DOHH2 (cell line): Measurements from ENCODE around the gene RPL7L1.

ENCODE experiments used
- H3F3A ChIP-seq: fragments of 200-600 bp; sonication (generic), shearing (Covaris generic); 2 replicates; pipeline ENCODE4 v1.6.0; 2016; ENCODE audit warnings: antibody characterized with exemption, mild to moderate bottlenecking; ENCODE audit not compliant: control insufficient read depth, insufficient read depth
- H3K27ac ChIP-seq: fragments of 200-600 bp; sonication (generic); 2 replicates; pipeline ENCODE4 v1.5.1; 2014; ENCODE audit warnings: low read depth, mild to moderate bottlenecking, low read length, moderate library complexity
- H3K27me3 ChIP-seq: fragments of 200-600 bp; sonication (generic); 2 replicates; pipeline ENCODE4 v1.6.1; 2014; ENCODE audit warnings: mild to moderate bottlenecking, low read length, mixed read lengths; ENCODE audit not compliant: control insufficient read depth
- H3K36me3 ChIP-seq: fragments of 200-600 bp; sonication (generic); 2 replicates; pipeline ENCODE4 v1.6.1; 2014; ENCODE audit warnings: mild to moderate bottlenecking, low read length, moderate library complexity, mixed read lengths; ENCODE audit not compliant: control insufficient read depth
- H3K4me1 ChIP-seq: fragments of 200-600 bp; sonication (generic); 2 replicates; pipeline ENCODE4 v1.6.1; 2014; ENCODE audit warnings: mild to moderate bottlenecking, low read length, mixed read lengths; ENCODE audit not compliant: control insufficient read depth
- H3K4me2 ChIP-seq: fragments of 200-600 bp; sonication (generic); 2 replicates; pipeline ENCODE4 v1.6.0; 2014; ENCODE audit warnings: mild to moderate bottlenecking, low read length, moderate library complexity
- H3K4me3 ChIP-seq: fragments of 200-600 bp; sonication (generic); 2 replicates; pipeline ENCODE4 v1.5.1; 2014; ENCODE audit warnings: mild to moderate bottlenecking, low read length, mixed read lengths
- H3K79me2 ChIP-seq: fragments of 200-600 bp; sonication (generic); 2 replicates; pipeline ENCODE4 v1.6.1; 2014; ENCODE audit warnings: mild to moderate bottlenecking, low read length, mixed read lengths; ENCODE audit not compliant: control insufficient read depth
- H3K9me2 ChIP-seq: fragments of 200-600 bp; sonication (generic); replicated peaks from 2 replicates; pipeline ENCODE4 v1.6.1; 2014; ENCODE audit warnings: mild to moderate bottlenecking, low read length, mixed read lengths; ENCODE audit not compliant: control insufficient read depth
- H3K9me3 ChIP-seq: fragments of 200-600 bp; sonication (generic); 2 replicates; pipeline ENCODE4 v1.6.1; 2014; ENCODE audit warnings: antibody characterized with exemption, low read length, mixed read lengths; ENCODE audit not compliant: control insufficient read depth, insufficient read depth
- H4K20me1 ChIP-seq: fragments of 200-600 bp; sonication (generic); 2 replicates; pipeline ENCODE4 v1.6.0; 2014; ENCODE audit warnings: low read depth, mild to moderate bottlenecking, antibody characterized with exemption, low read length, moderate library complexity; ENCODE audit not compliant: control insufficient read depth, insufficient read depth
- CTCF ChIP-seq: fragments of 200-600 bp; sonication (generic); IDR thresholded peaks from one replicate; pipeline ENCODE4 v1.5.1; 2014; ENCODE audit warnings: antibody characterized with exemption, mild to moderate bottlenecking, low read depth, low read length; ENCODE audit not compliant: poor library complexity, severe bottlenecking
- EZH2phosphoT487 ChIP-seq: fragments of 200-600 bp; sonication (generic); IDR thresholded peaks from 2 replicates; pipeline ENCODE4 v1.6.1; 2017; ENCODE audit warnings: borderline replicate concordance, mild to moderate bottlenecking, antibody characterized with exemption, low read length, moderate library complexity, mixed read lengths

Gene RPL7L1

DNA sequence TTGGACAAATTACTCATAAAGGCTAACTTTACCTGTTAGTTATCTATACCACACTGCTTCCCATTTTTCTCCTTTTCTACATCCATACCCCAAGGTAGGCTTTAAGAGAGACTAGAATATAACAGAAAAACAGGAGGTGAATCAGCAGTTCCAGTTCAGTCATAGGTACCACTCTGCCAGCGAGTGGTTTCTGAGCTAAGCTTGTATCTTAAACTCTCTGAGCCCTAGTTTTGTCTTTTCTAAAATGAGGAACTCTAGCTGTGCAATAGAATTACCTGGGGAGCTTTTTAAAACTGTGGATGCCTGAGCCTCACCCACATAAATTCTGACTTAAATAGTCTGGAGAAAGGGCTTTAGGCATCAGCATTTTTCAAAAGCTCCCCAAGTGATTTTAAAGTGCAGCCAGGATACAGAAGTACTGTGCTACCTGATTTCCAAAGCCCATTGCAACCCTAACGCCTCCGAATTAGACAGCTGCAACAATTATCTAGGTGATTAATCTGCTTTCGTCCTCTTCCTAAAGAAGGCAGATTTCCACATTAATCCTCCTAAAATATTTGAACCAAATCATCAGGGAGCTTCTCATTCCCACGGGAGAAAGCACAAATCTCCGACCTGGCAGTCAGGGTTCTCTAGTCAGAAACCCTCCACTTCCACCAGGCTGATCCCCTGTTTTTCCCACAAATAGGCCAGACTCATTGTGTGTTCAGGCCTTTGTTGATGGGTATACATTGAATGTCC, 37.4 kb upstream of the RPL7L1 start:
- Histone ChIP-seq H3K4me3 (no peak overlapping the region), H3K4me2 (no peak overlapping the region), H3K27me3 (no peaks in the 10 kb centered on the region), H3F3A (peaks cover 3% of the 10 kb centered on the region; the same call in 1 of the 2 replicates), H3K36me3 (no peaks in the 10 kb centered on the region; the same call in 1 of the 2 replicates), H3K27ac (no peak overlapping the region), H3K4me1 (no peaks in the 10 kb centered on the region), H3K79me2 (no peaks in the 10 kb centered on the region), H3K9me2 (no peaks in the 10 kb centered on the region), H4K20me1 (0 out of 2 replicates have a peak, but pooled peaks cover 3% of the 10 kb centered on the region), H3K9me3 (no peaks in the 10 kb centered on the region)
- no peak for TF ChIP-seq EZH2phosphoT487
- no peak for TF ChIP-seq CTCF

- H4K20me1 ChIP-seq: 0 out of 2 replicates have a peak, but pooled peaks cover 3% of the 10 kb centered on the region
- no peaks in the 10 kb centered on the region for H3K4me1 ChIP-seq
- H3K4me3 ChIP-seq: no peak overlapping the region
- no peaks in the 10 kb centered on the region; the same call in 1 of the 2 replicates for H3K36me3 ChIP-seq
- TF ChIP-seq EZH2phosphoT487 (no peak), CTCF (no peak)
- no peak overlapping the region for H3K27ac ChIP-seq
- no peaks in the 10 kb centered on the region for H3K27me3 ChIP-seq
- H3F3A ChIP-seq: peaks cover 3% of the 10 kb centered on the region; the same call in 1 of the 2 replicates
- H3K4me2 ChIP-seq: no peak overlapping the region
- no peaks in the 10 kb centered on the region for H3K79me2 ChIP-seq
- no peaks in the 10 kb centered on the region for H3K9me2 ChIP-seq
- H3K9me3 ChIP-seq: no peaks in the 10 kb centered on the region
These were observed 34.1 kb upstream of the RPL7L1 start for GRCh38 chr6:42845327-42845694.

DNA sequence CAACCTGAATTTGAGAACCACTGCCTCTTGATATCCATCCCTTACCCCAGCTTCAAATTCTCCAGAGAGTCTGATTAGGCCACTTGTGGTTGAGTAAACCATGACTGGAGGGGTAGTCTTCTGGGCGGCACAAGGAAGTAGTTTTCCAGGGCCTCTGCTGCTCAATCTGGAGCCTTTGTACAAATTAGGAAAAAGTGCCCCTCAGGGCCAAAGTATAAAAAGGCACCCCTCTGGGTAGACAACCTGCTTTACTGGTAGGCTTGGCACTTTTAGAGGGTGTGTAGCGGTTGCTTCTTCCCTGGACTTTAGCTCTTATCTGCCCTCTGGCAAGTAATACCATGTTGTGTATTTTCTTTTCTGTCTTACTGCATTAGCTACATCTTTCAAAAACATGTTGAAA, 32.9 kb upstream of the RPL7L1 start:
- Histone ChIP-seq H3K4me2 (no peak overlapping the region), H3K4me3 (no peak overlapping the region), H3K9me3 (no peaks in the 10 kb centered on the region), H3F3A (peaks cover 3% of the 10 kb centered on the region; the same call in 1 of the 2 replicates), H3K36me3 (peaks cover 2% of the 10 kb centered on the region; the same call in 1 of the 2 replicates), H3K4me1 (no peaks in the 10 kb centered on the region), H3K79me2 (no peaks in the 10 kb centered on the region), H3K27me3 (no peaks in the 10 kb centered on the region), H3K9me2 (no peaks in the 10 kb centered on the region), H4K20me1 (0 out of 2 replicates have a peak, but pooled peaks cover 3% of the 10 kb centered on the region), H3K27ac (no peak overlapping the region)
- TF ChIP-seq CTCF (no peak), EZH2phosphoT487 (no peak)
